Heart right ventricle (tissue), 16 donors: ENCODE measurements around the gene CRACR2B. TPM values are rescaled to one million over a fixed set of nuclear protein-coding genes. Genes with fewer than 3 reads are reported as not detected.

Source experiments
- ATAC-seq, 8 donors: fragments of 200-7000 bp; cut with Tn5 transposase; one replicate each; pipeline ENCODE4 v1.9.1; 2020; ENCODE audit warnings: mild to moderate bottlenecking in 8 of 8, moderate library complexity in 8 of 8, moderate number of reproducible peaks in 1 of 8
- DNase-seq, 2 donors: peaks; one replicate each; pipeline ENCODE4 v3.0.0-alpha.2; 2020
- H3K27ac ChIP-seq, 10 donors: fragments of 200-600 bp; sonication (generic) in 2 of 10; one replicate each; pipeline versions ENCODE4 v1.5.0 to v1.8.0; 2020 to 2022; ENCODE audit warnings: mild to moderate bottlenecking in 3 of 10
- H3K27me3 ChIP-seq, 7 donors: fragments of 200-600 bp; one replicate each; pipeline ENCODE4 v1.8.0; 2021 to 2022; ENCODE audit warnings: mild to moderate bottlenecking in 2 of 7
- H3K36me3 ChIP-seq, 9 donors: fragments of 200-600 bp; sonication (generic) in 1 of 9; one replicate each; pipeline versions ENCODE4 v1.5.0 to v1.8.0; 2020 to 2022; ENCODE audit warnings: mild to moderate bottlenecking in 2 of 9
- H3K4me1 ChIP-seq, 9 donors: fragments of 200-600 bp; sonication (generic) in 1 of 9; one replicate each; pipeline versions ENCODE4 v1.5.0 to v1.8.0; 2020 to 2022; ENCODE audit warnings: mild to moderate bottlenecking in 4 of 9
- H3K4me3 ChIP-seq, 10 donors: fragments of 200-600 bp; sonication (generic) in 2 of 10; one replicate each; pipeline versions ENCODE4 v1.5.0 to v1.8.0; 2020 to 2022; ENCODE audit warnings: mild to moderate bottlenecking in 7 of 10, moderate library complexity in 2 of 10
- H3K9me3 ChIP-seq, 11 donors: fragments of 200-600 bp in 10 of 11; sonication (generic) in 2 of 11; one replicate each; pipeline versions ENCODE4 v1.5.0 to v1.8.0; 2013 to 2022; ENCODE audit warnings: mild to moderate bottlenecking in 2 of 11, control low read depth in 1 of 11, moderate library complexity in 1 of 11
- CTCF ChIP-seq, 9 donors: fragments of 200-600 bp; sonication (generic) in 2 of 9; IDR thresholded peaks; one replicate each; pipeline versions ENCODE4 v1.5.0 to v1.8.0; 2021 to 2022; ENCODE audit warnings: antibody characterized with exemption in 9 of 9, mild to moderate bottlenecking in 5 of 9, moderate library complexity in 1 of 9
- WGBS, 2 donors: extraction: QIAGEN DNeasy Blood & Tissue Kit; methylation state at CpG; one replicate each; pipeline ENCODE4 v1.1.7; 2013; ENCODE audit warnings: inconsistent platforms in 1 of 2; 5-methylcytosine and 5-hydroxymethylcytosine counted together
- intact Hi-C, 10 donors: fragments of 100-400 bp; cut with DNase I; formaldehyde crosslinking; loops; one replicate each; pipeline versions ENCODE4 v1.11.1 to v1.14.2; 2022
- polyA plus RNA-seq, 2 donors: library from polyadenylated mRNA; stranded (reverse); fragments of 200-250 nt; gene quantifications; one replicate each; pipeline ENCODE4 v1.2.3, GENCODE V29; 2013
- total RNA-seq, 10 donors: library from RNA; stranded (reverse); fragmentation: NEBNext Ultra II Directional in 3 of 10; extraction: Animal tissue kit (Norgen Biotek cat#: 25700) in 3 of 10; gene quantifications; one replicate each; pipeline versions ENCODE4 v1.2.1 to v1.2.4, GENCODE V29; 2021 to 2023
- donor health status: Arrhythmogenic right ventricular cardiomyopathy.
- donor health status: ischemic (EF 13 %, LVEDD 7.1; RV severe dilation, severe dysfunction).
- donor health status: healthy with polysubstance abuse.
- donor health status: DM: no; HTN: yes; CAD: no.
- donor health status: DM: no; HTN: no; CAD: no.
- donor health status: ischemic (EF 25% LVEDD 6.9; RV normal size, moderate dysfunction).
- donor health status: ischemic (EF 25% LVEDD 5.7; RV mildly dilated, moderate dysfunction).
- donor health status: healthy.
- donor health status: DM: yes; HTN: yes; CAD: no.
- donor health status: Ischemic cardiomyopathy.
- donor health status: ischemic (EF 35%, LVEDD 5.7; RV mildly dilated, moderate dysfunction).
- donor health status: nonischemic (EF 11% LVEDD 7.7; RV severe dilation, severe dysfunction).
- donor health status: DM: yes; HTN: yes; CAD: no.
- donor health status: PGD.
- donor health status: ischemic (EF 29% LVEDD 5.4; RV normal size, mild dysfunction).
- donor health status: nonischemic (EF 23%, LVEDD 6.1; RV moderate dilation, normal function).

The CRACR2B gene
- total and polyA plus RNA-seq, 12 donors: 11.4 to 72.3 (median 17.0) TPM

DNA sequence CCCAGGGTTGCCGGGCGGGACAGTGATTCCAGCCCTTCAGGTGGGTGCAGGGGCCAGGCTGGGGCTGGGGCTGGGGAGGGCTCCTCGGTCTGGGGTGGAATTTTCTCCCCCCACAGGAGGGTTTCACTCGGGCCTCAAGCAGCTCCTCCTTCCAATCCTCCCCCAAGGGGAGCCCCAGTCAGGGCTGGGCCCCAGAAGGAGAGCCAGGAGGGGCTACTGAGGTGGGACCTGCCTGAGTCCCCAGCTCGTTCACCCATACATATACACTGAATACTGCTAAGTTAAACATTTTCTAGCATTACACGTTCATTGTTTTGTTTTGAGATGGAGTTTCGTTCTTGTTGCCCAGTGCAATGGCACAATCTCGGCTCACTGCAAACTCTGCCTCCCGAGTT, 1.5 kb upstream of the CRACR2B start:
- no peaks in the 10 kb centered on the region for H3K9me3 ChIP-seq
- 81 to 83% methylated on average over 9 of the region's 9 CpGs for WGBS, 2 donors
- H3K4me1 ChIP-seq: peaks cover 40 to 88% (median 70%) of the 10 kb centered on the region in 9 donors
- intact Hi-C loops: no loop called here
- peaks cover 0 to 46% (median 20%) of the 10 kb centered on the region in 9 donors for H3K36me3 ChIP-seq
- no peak for DNase-seq
- peak overlapping the region in 3 of 10 donors; percentile 58 to 60 (median 60) for H3K4me3 ChIP-seq
- H3K27me3 ChIP-seq: peaks cover 0 to 50% (median 0%) of the 10 kb centered on the region in 7 donors
- TF ChIP-seq CTCF (IDR thresholded peaks at IDR 0.05): no peak
- no peak for ATAC-seq
- peak overlapping the region in 8 of 10 donors; percentile 72 to 90 (median 88) for H3K27ac ChIP-seq

DNA sequence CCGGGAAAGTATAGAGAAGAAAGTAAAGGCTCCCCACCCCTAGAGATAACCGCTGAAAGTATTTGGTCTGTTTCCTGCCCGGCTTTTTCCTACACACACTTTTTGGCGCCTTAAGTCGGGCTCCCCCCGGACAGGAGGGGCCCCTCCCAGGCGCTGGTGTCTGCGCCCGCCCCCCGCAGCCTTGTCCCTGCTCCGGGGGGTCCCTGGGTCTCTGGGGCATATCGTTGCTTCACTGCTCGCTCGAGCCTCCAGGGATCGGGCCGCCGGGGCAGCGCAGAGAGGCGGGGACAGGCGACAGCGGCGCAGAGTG, 928 bp upstream of the CRACR2B start:
- Histone ChIP-seq H3K4me1 (peaks cover 36 to 88% (median 67%) of the 10 kb centered on the region in 9 donors), H3K9me3 (no peaks in the 10 kb centered on the region), H3K27me3 (peaks cover 0 to 56% (median 0%) of the 10 kb centered on the region in 7 donors), H3K36me3 (peaks cover 0 to 42% (median 20%) of the 10 kb centered on the region in 9 donors), H3K27ac (peak overlapping the region; percentile 72 to 90 (median 86)), H3K4me3 (peak overlapping the region; percentile 24 to 69 (median 58))
- TF ChIP-seq CTCF (IDR thresholded peaks at IDR 0.05): no peak
- intact Hi-C loops: no loop called here
- peak in 2 of 8 donors; percentile 1 to 3 for ATAC-seq
- no peak for DNase-seq
- 1 to 4% methylated on average over 21 to 22 of the region's 22 CpGs for WGBS, 2 donors

- H3K27ac ChIP-seq: peak overlapping the region; percentile 72 to 90 (median 86)
- no peaks in the 10 kb centered on the region for H3K9me3 ChIP-seq
- DNase-seq (peak in 1 of 2 donors; percentile 56), ATAC-seq (peak in 4 of 8 donors; percentile 3 to 25 (median 14))
- H3K4me1 ChIP-seq: peaks cover 34 to 88% (median 67%) of the 10 kb centered on the region in 9 donors
- 4 to 7% methylated on average over 42 to 66 of the region's 66 CpGs for WGBS, 2 donors
- no peak for TF ChIP-seq CTCF (IDR thresholded peaks at IDR 0.05)
- H3K4me3 ChIP-seq: peak overlapping the region; percentile 24 to 69 (median 58)
- peaks cover 0 to 37% (median 19%) of the 10 kb centered on the region in 9 donors for H3K36me3 ChIP-seq
- intact Hi-C loops: no loop called here
- H3K27me3 ChIP-seq: peaks cover 0 to 61% (median 0%) of the 10 kb centered on the region in 7 donors
These were observed 398 bp upstream of the CRACR2B start for GRCh38 chr11:827146-827896.

- peaks cover 0 to 64% (median 0%) of the 10 kb centered on the region in 7 donors for H3K27me3 ChIP-seq
- peaks cover 0 to 24% (median 16%) of the 10 kb centered on the region in 9 donors for H3K36me3 ChIP-seq
- TF ChIP-seq CTCF (IDR thresholded peaks at IDR 0.05): no peak
- peaks cover 37 to 82% (median 66%) of the 10 kb centered on the region in 9 donors for H3K4me1 ChIP-seq
- DNase-seq (peak in 1 of 2 donors; percentile 43), ATAC-seq (no peak)
- peak overlapping the region; percentile 58 to 90 (median 86) for H3K27ac ChIP-seq
- WGBS, 2 donors: 55 to 56% methylated on average over 21 of the region's 21 CpGs
- intact Hi-C loops: no loop called here
- no peaks in the 10 kb centered on the region for H3K9me3 ChIP-seq
- H3K4me3 ChIP-seq: peak overlapping the region in 9 of 10 donors; percentile 31 to 69 (median 52)
These were observed 922 bp downstream of the CRACR2B start for GRCh38 chr11:828506-829175.
